Pancreas (tissue), 10 donors: Measurements from ENCODE around the gene SPATA33. TPM values are rescaled to one million over a fixed set of nuclear protein-coding genes. Genes with fewer than 3 reads are reported as not detected.
"Not testable (repeated sequence)": the region's sequence is repeated elsewhere in the genome, so short reads cannot be mapped to it uniquely, and the experiment has no call there.

Source experiments
- ATAC-seq, 4 donors: fragments of 200-7000 bp; cut with Tn5 transposase; one replicate each; pipeline versions ENCODE4 v1.8.0 to v1.9.1; 2020; ENCODE audit warnings: mild to moderate bottlenecking in 4 of 4, moderate library complexity in 4 of 4
- DNase-seq, 6 donors: peaks; one replicate each; pipeline ENCODE4 v3.0.0-alpha.2; 2020
- FAIRE-seq: peaks from 2 replicates; lab custom pipeline; 2012; peaks lifted over from hg19 to GRCh38; lab: Jason Lieb, UNC
- H3K27ac ChIP-seq, 4 donors: fragments of 200-600 bp; sonication (generic); 1 replicate in 3 of 4; 2 replicates in 1 of 4; pipeline versions ENCODE4 v1.5.0 to v1.8.0; 2020
- H3K27me3 ChIP-seq, 4 donors: fragments of 200-600 bp; one replicate each; pipeline ENCODE4 v1.8.0; 2021
- H3K36me3 ChIP-seq, 3 donors: fragments of 200-600 bp; sonication (generic) in 1 of 3; one replicate each; pipeline versions ENCODE4 v1.5.0 to v1.8.0; 2020 to 2021
- H3K4me1 ChIP-seq, 3 donors: fragments of 200-600 bp; one replicate each; pipeline ENCODE4 v1.8.0; 2021
- H3K4me3 ChIP-seq, 4 donors: fragments of 200-600 bp; sonication (generic) in 2 of 4; one replicate each; pipeline versions ENCODE4 v1.5.0 to v1.8.0; 2020 to 2021
- H3K9me3 ChIP-seq, 4 donors: fragments of 200-600 bp; one replicate each; pipeline ENCODE4 v1.8.0; 2021
- WGBS, 2 donors: extraction: QIAGEN DNeasy Blood & Tissue Kit; methylation state at CpG; one replicate each; pipeline ENCODE4 v1.1.7; 2013; 5-methylcytosine and 5-hydroxymethylcytosine counted together
- intact Hi-C, 3 donors: fragments of 100-400 bp; cut with DNase I; formaldehyde crosslinking; loops; one replicate each; pipeline versions ENCODE4 v1.11.1 to v1.14.2; 2022
- polyA plus RNA-seq, 2 donors: library from polyadenylated mRNA; stranded (reverse); fragments of 200-250 nt; gene quantifications; one replicate each; pipeline ENCODE4 v1.2.3, GENCODE V29; 2013
- total RNA-seq, 6 donors: library from RNA; stranded (reverse); fragmentation: NEBNext Ultra II Directional in 4 of 6; extraction: Animal tissue kit (Norgen Biotek cat#: 25700) in 4 of 6; gene quantifications; one replicate each; pipeline versions ENCODE4 v1.2.1 to v1.2.4, GENCODE V29; 2021 to 2023
- TF ChIP-seq, protein P1 (sequence below), 4 donors: fragments of 200-600 bp; sonication (generic) in 3 of 4; IDR thresholded peaks; one replicate each; pipeline versions ENCODE4 v1.5.0 to v1.8.0; 2021; ENCODE audit warnings: antibody characterized with exemption in 4 of 4
- donor health status: healthy with polysubstance abuse.
- donor health status: DM: no; HTN: no; CAD: no; lungs with moderate emphysema.
- donor health status: DM: no; HTN: no; CAD: no.
- donor health status: control.
- donor health status: control.
- donor health status: Bipolar disorder and iron deficiency.
- donor health status: DM: yes; HTN: yes; CAD: no.
- donor health status: DM: no; HTN: no; CAD: no.
- donor health status: DM: no; HTN: no; CAD: no.
- donor health status: DM: yes; HTN: yes; CAD: no.

Gene SPATA33
- total and polyA plus RNA-seq, 8 donors: 2.4 to 9.3 (median 3.8) TPM

DNA sequence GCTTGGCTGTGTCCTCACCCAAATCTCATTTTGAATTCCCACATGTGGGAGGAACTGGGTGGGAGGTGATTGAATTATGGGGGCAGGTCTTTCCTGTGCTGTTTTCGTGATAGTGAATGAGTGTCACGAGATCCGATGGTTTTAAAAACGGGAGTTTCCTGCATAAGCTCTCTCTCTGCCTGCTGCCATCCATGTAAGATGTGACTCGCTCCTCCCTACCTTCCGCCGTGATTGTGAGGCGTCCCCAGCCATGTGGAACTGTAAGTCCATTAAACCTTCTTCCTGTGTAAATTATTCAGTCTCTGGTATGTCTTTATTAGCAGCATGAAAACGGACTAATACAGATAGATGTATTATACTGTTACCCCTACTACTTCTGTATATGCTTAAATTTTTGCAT, 3.6 kb downstream of the SPATA33 start:
- peak in 1 of 6 donors; percentile 4 for DNase-seq
- TF ChIP-seq, protein P1, sequence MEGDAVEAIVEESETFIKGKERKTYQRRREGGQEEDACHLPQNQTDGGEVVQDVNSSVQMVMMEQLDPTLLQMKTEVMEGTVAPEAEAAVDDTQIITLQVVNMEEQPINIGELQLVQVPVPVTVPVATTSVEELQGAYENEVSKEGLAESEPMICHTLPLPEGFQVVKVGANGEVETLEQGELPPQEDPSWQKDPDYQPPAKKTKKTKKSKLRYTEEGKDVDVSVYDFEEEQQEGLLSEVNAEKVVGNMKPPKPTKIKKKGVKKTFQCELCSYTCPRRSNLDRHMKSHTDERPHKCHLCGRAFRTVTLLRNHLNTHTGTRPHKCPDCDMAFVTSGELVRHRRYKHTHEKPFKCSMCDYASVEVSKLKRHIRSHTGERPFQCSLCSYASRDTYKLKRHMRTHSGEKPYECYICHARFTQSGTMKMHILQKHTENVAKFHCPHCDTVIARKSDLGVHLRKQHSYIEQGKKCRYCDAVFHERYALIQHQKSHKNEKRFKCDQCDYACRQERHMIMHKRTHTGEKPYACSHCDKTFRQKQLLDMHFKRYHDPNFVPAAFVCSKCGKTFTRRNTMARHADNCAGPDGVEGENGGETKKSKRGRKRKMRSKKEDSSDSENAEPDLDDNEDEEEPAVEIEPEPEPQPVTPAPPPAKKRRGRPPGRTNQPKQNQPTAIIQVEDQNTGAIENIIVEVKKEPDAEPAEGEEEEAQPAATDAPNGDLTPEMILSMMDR (IDR thresholded peaks at IDR 0.05): no peak
- Histone ChIP-seq H3K4me1 (peaks cover 10 to 12% (median 11%) of the 10 kb centered on the region in 3 donors), H3K27ac (no peak overlapping the region), H3K4me3 (no peak overlapping the region), H3K27me3 (no peaks in the 10 kb centered on the region), H3K9me3 (no peaks in the 10 kb centered on the region), H3K36me3 (no peaks in the 10 kb centered on the region)
- intact Hi-C loops: no loop called here
- no peak for FAIRE-seq
- no peak for ATAC-seq
- WGBS, 2 donors: 94 to 95% methylated on average over 9 of the region's 9 CpGs

DNA sequence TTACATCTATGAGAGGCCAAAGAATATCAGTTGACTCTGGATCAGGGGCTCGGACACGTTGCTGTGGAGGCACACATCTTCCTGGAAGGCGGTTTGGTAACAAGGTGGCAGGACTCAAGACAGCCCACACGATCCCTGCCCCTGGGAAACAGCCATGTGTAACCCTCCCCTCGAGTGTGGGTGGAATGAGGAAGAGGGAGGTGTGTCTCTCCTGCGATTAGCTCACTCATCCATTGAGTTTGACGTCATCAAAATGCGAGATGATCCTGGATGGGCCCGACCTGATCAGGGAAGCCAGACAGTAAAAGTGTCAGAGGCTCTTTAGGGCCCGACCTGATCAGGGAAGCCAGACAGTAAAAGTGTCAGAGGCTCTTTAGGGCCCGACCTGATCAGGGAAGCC, 6.6 kb downstream of the SPATA33 start:
- intact Hi-C loops, H3K36me3 ChIP-seq, ATAC-seq, H3K4me3 ChIP-seq, H3K4me1 ChIP-seq, H3K9me3 ChIP-seq, H3K27me3 ChIP-seq, H3K27ac ChIP-seq, FAIRE-seq: not testable (repeated sequence)
- WGBS, 2 donors: 84 to 86% methylated on average over 9 to 10 of the region's 11 CpGs
- peak in 1 of 6 donors; percentile 8 for DNase-seq

DNA sequence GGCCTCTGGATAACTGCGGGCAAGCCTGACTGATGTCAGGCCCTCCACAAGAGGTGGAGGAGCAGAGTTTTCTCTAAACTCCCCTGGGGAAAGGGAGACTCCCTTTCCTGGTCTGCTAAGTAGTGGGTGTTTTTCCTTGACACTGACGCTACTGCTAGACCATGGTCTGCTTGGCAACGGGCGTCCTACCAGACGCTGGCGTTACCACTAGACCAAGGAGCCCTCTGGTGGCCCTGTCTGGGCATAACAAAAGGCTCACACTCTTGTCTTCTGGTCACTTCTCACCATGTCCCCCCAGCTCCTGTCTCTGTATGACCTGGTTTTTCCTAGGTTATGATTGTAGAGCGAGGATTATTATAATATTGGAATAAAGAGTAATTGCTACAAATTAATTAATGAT, 9.4 kb downstream of the SPATA33 start:
- H3K27me3 ChIP-seq, intact Hi-C loops, ATAC-seq, H3K9me3 ChIP-seq, H3K36me3 ChIP-seq, H3K4me3 ChIP-seq, H3K4me1 ChIP-seq, FAIRE-seq, H3K27ac ChIP-seq: not testable (repeated sequence)
- DNase-seq: peak in 1 of 6 donors; percentile 13
- 27 to 54% methylated on average over 7 of the region's 7 CpGs for WGBS, 2 donors

DNA sequence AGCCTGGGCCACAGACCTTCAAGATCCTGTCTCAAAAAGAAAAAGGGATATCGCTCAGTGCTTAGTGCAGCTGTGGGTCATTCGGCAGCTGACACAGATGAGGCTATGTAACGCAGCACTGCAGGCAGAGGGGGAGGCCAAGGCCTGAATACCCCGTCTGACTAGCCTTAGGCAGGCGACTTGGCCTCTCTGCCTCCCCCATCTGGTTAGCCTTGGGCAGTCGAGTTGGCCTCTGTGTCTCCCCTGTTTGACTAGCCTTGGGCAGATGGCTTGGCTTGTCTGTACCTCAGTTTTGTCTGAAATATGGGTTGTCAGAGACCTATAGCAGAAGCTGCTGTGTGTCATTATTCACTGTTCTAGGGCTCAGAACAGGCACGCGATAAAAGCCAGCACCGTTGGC, 10.0 kb downstream of the SPATA33 start:
- H3K4me3 ChIP-seq: no peak overlapping the region
- H3K4me1 ChIP-seq: no peaks in the 10 kb centered on the region
- 78 to 90% methylated on average over 8 to 9 of the region's 9 CpGs for WGBS, 2 donors
- no peaks in the 10 kb centered on the region for H3K9me3 ChIP-seq
- DNase-seq (peak in 1 of 6 donors; percentile 24), FAIRE-seq (no peak), ATAC-seq (no peak)
- TF ChIP-seq, protein P1 (IDR thresholded peaks at IDR 0.05): no peak
- no peaks in the 10 kb centered on the region for H3K36me3 ChIP-seq
- no peaks in the 10 kb centered on the region for H3K27me3 ChIP-seq
- intact Hi-C loops: no loop called here
- no peak overlapping the region for H3K27ac ChIP-seq

DNA sequence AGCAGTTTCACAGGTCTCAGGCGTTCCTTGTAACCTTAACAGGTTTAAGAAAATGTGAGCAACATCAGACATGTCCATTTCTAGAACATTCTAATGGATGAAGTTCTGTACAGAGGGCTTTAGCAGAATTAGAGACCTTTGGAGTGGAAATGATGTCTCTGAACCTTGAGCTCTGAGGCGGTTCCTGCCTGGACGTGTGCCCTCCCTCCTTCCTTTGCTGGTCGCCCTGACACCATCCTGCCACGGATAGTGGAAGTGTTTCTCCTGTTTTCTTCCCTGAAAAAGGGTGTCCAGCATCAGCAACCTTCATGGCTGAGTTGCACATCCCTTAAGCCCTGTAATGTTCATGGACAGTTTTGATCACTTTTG, 11.1 kb downstream of the SPATA33 start:
- H3K4me3 ChIP-seq: no peak overlapping the region
- H3K27ac ChIP-seq: no peak overlapping the region
- intact Hi-C loops: no loop called here
- no peaks in the 10 kb centered on the region for H3K27me3 ChIP-seq
- H3K9me3 ChIP-seq: no peaks in the 10 kb centered on the region
- ATAC-seq (peak in 1 of 4 donors; percentile 43), FAIRE-seq (no peak), DNase-seq (no peak)
- H3K4me1 ChIP-seq: no peaks in the 10 kb centered on the region
- TF ChIP-seq, protein P1 (IDR thresholded peaks at IDR 0.05): no peak
- no peaks in the 10 kb centered on the region for H3K36me3 ChIP-seq
- 75 to 79% methylated on average over 5 of the region's 5 CpGs for WGBS, 2 donors

DNA sequence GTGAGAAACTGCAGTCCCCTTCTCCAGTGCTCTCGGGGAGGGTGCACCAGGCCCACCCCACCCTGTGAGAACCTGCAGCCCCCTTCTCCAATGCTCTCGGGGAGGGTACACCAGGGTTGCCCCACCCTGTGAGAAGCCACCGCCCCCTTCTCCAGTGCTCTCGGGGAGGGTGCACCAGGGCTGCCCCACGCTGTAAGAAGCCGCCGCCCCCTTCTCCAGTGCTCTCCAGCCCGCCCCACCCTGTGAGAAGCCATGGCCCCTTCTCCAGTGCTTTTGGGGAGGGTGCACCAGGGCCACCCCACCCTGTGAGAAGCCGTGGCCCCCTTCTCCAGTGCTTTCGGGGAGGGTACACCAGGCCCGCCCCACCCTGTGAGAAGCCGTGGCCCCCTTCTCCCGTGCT, 12.1 kb downstream of the SPATA33 start:
- Histone ChIP-seq H3K4me3 (no peak overlapping the region), H3K27me3 (no peaks in the 10 kb centered on the region), H3K36me3 (no peaks in the 10 kb centered on the region), H3K27ac (no peak overlapping the region), H3K9me3 (no peaks in the 10 kb centered on the region), H3K4me1 (no peaks in the 10 kb centered on the region)
- DNase-seq (peak in 1 of 6 donors; percentile 53), FAIRE-seq (no peak), ATAC-seq (no peak)
- intact Hi-C loops: no loop called here
- TF ChIP-seq, protein P1 (IDR thresholded peaks at IDR 0.05): no peak
- 90 to 94% methylated on average over 7 to 13 of the region's 13 CpGs for WGBS, 2 donors
